Measurements from ENCODE around the gene PDK4.

The PDK4 gene

DNA sequence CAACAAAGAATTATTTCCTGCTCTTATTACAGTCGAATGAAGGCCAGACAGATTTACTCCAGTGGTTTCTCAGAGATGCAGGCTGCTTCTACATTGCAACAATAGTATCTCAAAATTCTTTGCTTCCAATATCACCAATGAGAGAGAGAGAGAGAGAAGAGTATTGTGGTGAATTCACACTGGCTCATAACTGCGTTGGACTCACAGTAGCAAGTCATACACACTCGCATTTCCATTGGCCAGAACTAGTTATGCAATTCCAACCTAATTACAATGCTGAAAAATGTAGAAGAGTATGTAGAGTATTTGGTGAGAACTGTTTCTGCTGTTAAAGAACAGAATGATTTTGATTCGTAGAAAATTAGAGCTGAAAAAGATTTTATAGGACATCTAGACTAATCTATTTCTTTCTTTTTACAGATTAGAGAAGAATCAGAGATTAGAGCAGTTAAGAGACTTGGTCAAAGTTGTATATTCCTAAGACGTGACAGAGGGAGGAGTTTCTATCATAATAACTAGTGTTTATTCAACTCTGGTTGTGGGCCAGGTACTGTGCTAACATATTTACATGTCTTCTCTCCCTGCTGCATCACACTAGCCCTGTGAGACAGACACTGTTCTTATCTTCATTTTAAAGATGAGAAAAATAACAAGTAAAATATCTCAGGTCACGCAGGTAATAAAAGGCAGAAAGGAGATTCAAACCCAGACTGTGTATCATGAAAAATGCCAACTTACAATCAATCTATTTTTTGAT is 34.6 kb upstream of the PDK4 start:
- CTCF ChIA-PET = interaction anchor here (0.8 to 1.7 kb wide), 3 partner anchors 9 to 59 kb away, joined by 3 to 6 read pairs (median 4); no protein-coding TSS in a partner anchor
- POLR2A ChIA-PET = no interaction called here
- TF ChIP-seq, protein P1, sequence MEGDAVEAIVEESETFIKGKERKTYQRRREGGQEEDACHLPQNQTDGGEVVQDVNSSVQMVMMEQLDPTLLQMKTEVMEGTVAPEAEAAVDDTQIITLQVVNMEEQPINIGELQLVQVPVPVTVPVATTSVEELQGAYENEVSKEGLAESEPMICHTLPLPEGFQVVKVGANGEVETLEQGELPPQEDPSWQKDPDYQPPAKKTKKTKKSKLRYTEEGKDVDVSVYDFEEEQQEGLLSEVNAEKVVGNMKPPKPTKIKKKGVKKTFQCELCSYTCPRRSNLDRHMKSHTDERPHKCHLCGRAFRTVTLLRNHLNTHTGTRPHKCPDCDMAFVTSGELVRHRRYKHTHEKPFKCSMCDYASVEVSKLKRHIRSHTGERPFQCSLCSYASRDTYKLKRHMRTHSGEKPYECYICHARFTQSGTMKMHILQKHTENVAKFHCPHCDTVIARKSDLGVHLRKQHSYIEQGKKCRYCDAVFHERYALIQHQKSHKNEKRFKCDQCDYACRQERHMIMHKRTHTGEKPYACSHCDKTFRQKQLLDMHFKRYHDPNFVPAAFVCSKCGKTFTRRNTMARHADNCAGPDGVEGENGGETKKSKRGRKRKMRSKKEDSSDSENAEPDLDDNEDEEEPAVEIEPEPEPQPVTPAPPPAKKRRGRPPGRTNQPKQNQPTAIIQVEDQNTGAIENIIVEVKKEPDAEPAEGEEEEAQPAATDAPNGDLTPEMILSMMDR (IDR thresholded peaks at IDR 0.05; ENCODE audit: control extremely low read depth, extremely low read depth, low read depth, missing control alignments) = no peak
- DNase-seq (ENCODE audit: extremely low spot score) = no peak

- TF ChIP-seq, protein P1 (IDR thresholded peaks at IDR 0.05; ENCODE audit: control extremely low read depth, extremely low read depth, low read depth, missing control alignments) = no peak
- CTCF ChIA-PET = interaction anchor here (1.3 kb wide), 1 partner anchor 12 kb away, joined by 4 read pairs; no protein-coding TSS in a partner anchor
- POLR2A ChIA-PET = no interaction called here
- no peak for DNase-seq (ENCODE audit: extremely low spot score)
These were observed 32.6 kb upstream of the PDK4 start for GRCh38 chr7:95628831-95629439.

- ChIA-PET CTCF (interaction anchor here (1.7 kb wide), 1 partner anchor 17 kb away, joined by 4 read pairs; no protein-coding TSS in a partner anchor), POLR2A (no interaction called here)
- DNase-seq (ENCODE audit: extremely low spot score) = no peak
- TF ChIP-seq, protein P1 (IDR thresholded peaks at IDR 0.05; ENCODE audit: control extremely low read depth, extremely low read depth, low read depth, missing control alignments) = no peak
These were observed 27.5 kb upstream of the PDK4 start for GRCh38 chr7:95623788-95624187.

- CTCF ChIA-PET = interaction anchor here (0.8 to 1.1 kb wide), 4 partner anchors 18 to 94 kb away, joined by 3 to 4 read pairs (median 3); no protein-coding TSS in a partner anchor
- TF ChIP-seq, protein P1 (IDR thresholded peaks at IDR 0.05; ENCODE audit: control extremely low read depth, extremely low read depth, low read depth, missing control alignments) = no peak
- no peak for DNase-seq (ENCODE audit: extremely low spot score)
- POLR2A ChIA-PET = no interaction called here
These were observed 26.5 kb upstream of the PDK4 start for GRCh38 chr7:95622859-95623258.

DNA sequence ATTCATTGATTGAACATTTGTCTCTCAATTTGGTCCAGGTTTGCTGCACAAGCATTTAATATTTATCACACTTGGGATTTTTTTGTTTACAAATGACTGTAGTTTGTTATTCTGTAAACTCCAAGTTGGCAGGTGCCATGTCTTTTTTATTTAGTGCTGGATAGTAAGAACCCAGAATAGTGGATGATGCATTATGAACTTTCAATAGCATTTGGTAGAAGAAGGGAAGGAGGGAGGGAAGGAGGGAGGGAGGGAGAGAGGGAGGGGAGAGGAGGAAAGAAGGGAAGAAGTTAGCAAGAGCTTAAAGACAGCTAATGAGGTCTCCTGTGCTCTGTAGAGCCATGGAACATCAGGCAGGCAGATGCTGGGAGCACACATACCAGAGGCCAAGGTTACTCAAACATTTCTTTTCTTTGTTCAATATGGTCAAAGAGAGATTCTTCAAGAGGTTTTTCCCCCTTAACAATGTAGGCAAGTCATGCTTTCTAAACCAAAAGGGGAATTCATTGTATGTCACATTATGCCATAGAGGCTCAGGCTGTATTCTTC is 25.8 kb upstream of the PDK4 start:
- DNase-seq (ENCODE audit: extremely low spot score) = no peak
- TF ChIP-seq, protein P1 (IDR thresholded peaks at IDR 0.05; ENCODE audit: control extremely low read depth, extremely low read depth, low read depth, missing control alignments) = no peak
- ChIA-PET POLR2A (no interaction called here), CTCF (interaction anchor here (0.8 to 1.1 kb wide), 5 partner anchors 9 to 94 kb away, joined by 3 to 4 read pairs (median 3); no protein-coding TSS in a partner anchor)

GRCh38 chr7:95621404-95621803 is 25.1 kb upstream of the PDK4 start:
- ChIA-PET POLR2A (no interaction called here), CTCF (interaction anchor here (1.0 kb wide), 1 partner anchor 10 kb away, joined by 3 read pairs; no protein-coding TSS in a partner anchor)
- TF ChIP-seq, protein P1 (IDR thresholded peaks at IDR 0.05; ENCODE audit: control extremely low read depth, extremely low read depth, low read depth, missing control alignments) = no peak
- no peak for DNase-seq (ENCODE audit: extremely low spot score)

All from GM10248 (cell line).